AG09319 (cell line): Measurements from ENCODE around the gene FGF19.

ENCODE experiments used
- DNase-seq: peaks from one replicate; pipeline ENCODE4 v3.0.0-alpha.2; 2010; ENCODE audit warnings: low read depth; ENCODE audit errors: extremely low read depth
- TF ChIP-seq, protein P1 (sequence below): IDR thresholded peaks from 2 replicates; pipeline ENCODE4 v1.5.1; 2011; ENCODE audit warnings: low read depth, mild to moderate bottlenecking, inconsistent platforms, low read length, moderate library complexity

Gene FGF19, protein sequence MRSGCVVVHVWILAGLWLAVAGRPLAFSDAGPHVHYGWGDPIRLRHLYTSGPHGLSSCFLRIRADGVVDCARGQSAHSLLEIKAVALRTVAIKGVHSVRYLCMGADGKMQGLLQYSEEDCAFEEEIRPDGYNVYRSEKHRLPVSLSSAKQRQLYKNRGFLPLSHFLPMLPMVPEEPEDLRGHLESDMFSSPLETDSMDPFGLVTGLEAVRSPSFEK

GRCh38 chr11:69703768-69704507 is at the start of gene FGF19:
Gene FGF19 (minus strand): TSS chr11:69704022. CDS start chr11:69703876, 146 bp downstream.
- TF ChIP-seq, protein P1, sequence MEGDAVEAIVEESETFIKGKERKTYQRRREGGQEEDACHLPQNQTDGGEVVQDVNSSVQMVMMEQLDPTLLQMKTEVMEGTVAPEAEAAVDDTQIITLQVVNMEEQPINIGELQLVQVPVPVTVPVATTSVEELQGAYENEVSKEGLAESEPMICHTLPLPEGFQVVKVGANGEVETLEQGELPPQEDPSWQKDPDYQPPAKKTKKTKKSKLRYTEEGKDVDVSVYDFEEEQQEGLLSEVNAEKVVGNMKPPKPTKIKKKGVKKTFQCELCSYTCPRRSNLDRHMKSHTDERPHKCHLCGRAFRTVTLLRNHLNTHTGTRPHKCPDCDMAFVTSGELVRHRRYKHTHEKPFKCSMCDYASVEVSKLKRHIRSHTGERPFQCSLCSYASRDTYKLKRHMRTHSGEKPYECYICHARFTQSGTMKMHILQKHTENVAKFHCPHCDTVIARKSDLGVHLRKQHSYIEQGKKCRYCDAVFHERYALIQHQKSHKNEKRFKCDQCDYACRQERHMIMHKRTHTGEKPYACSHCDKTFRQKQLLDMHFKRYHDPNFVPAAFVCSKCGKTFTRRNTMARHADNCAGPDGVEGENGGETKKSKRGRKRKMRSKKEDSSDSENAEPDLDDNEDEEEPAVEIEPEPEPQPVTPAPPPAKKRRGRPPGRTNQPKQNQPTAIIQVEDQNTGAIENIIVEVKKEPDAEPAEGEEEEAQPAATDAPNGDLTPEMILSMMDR, result no peak
- DNase-seq, result no peak

GRCh38 chr11:69752890-69753289 is 49.1 kb upstream of the FGF19 start:
- no peak for DNase-seq
- TF ChIP-seq, protein P1, result no peak

GRCh38 chr11:69750875-69751597 is 47.2 kb upstream of the FGF19 start:
- TF ChIP-seq, protein P1, result no peak

GRCh38 chr11:69750108-69750850 is 46.5 kb upstream of the FGF19 start:
- TF ChIP-seq, protein P1, result no peak
- DNase-seq, result no peak

More at GRCh38 chr11:69750875-69751597, 47.2 kb upstream of the FGF19 start:
- DNase-seq, result no peak

- DNase-seq, result no peak
- TF ChIP-seq, protein P1, result no peak
These were observed 44.8 kb upstream of the FGF19 start for GRCh38 chr11:69748637-69749036.

- TF ChIP-seq, protein P1, result no peak
- DNase-seq, result no peak
These were observed 43.2 kb upstream of the FGF19 start for GRCh38 chr11:69746752-69747742.
